Right renal pelvis (tissue), 4 donors: ENCODE measurements around the gene GRHL1. TPM values are rescaled to one million over a fixed set of nuclear protein-coding genes. Genes with fewer than 3 reads are reported as not detected.
"Not testable (repeated sequence)": the region's sequence is repeated elsewhere in the genome, so short reads cannot be mapped to it uniquely, and the experiment has no call there.

Source experiments
- DNase-seq, 4 donors: peaks; one replicate each; pipeline ENCODE4 v3.0.0-alpha.2; 2013; ENCODE audit warnings: low read depth in 4 of 4, low spot score in 3 of 4, missing footprints in 1 of 4
- polyA plus RNA-seq, 4 donors: library from polyadenylated mRNA; unstranded; fragments of 120-200 nt; gene quantifications; one replicate each; pipeline ENCODE4 v1.2.1, GENCODE V29; 2013; ENCODE audit not compliant: insufficient read length in 4 of 4

GRHL1 gene
- polyA plus RNA-seq, 4 donors = 5.0 to 8.1 (median 5.6) TPM

- DNase-seq = no peak
Observed at GRCh38 chr2:10019602-10020400, 68.3 kb downstream of the GRHL1 start.

GRCh38 chr2:10022041-10022421 lies 70.5 kb downstream of the GRHL1 start:
- no peak for DNase-seq

- DNase-seq = no peak
Observed at GRCh38 chr2:10022445-10022844, 71.0 kb downstream of the GRHL1 start.

GRCh38 chr2:10022966-10023662 lies 71.6 kb downstream of the GRHL1 start:
- DNase-seq = no peak

- DNase-seq = no peak
Observed at GRCh38 chr2:10026940-10027569, 75.6 kb downstream of the GRHL1 start.

- no peak for DNase-seq
Observed at GRCh38 chr2:10027660-10028330, 76.3 kb downstream of the GRHL1 start.

GRCh38 chr2:10028407-10028987 lies 77.0 kb downstream of the GRHL1 start:
- DNase-seq = no peak

GRCh38 chr2:10028988-10029874 lies 77.7 kb downstream of the GRHL1 start:
- DNase-seq = no peak

GRCh38 chr2:10029875-10030223 lies 78.4 kb downstream of the GRHL1 start:
- DNase-seq = no peak

GRCh38 chr2:10030311-10030736 lies 78.8 kb downstream of the GRHL1 start:
- no peak for DNase-seq

- DNase-seq = not testable (repeated sequence)
Observed at GRCh38 chr2:10030798-10031197, 79.3 kb downstream of the GRHL1 start.

GRCh38 chr2:10031886-10032745 lies 80.6 kb downstream of the GRHL1 start:
- no peak for DNase-seq

- no peak for DNase-seq
Observed at GRCh38 chr2:10032746-10033105, 81.2 kb downstream of the GRHL1 start.

GRCh38 chr2:10033251-10034006 lies 81.9 kb downstream of the GRHL1 start:
- no peak for DNase-seq

GRCh38 chr2:10034333-10035052 lies 83.0 kb downstream of the GRHL1 start:
- DNase-seq = no peak

- DNase-seq = no peak
Observed at GRCh38 chr2:10035053-10035422, 83.5 kb downstream of the GRHL1 start.

GRCh38 chr2:10035633-10036032 lies 84.1 kb downstream of the GRHL1 start:
- DNase-seq = no peak
